H9 (cell line): ENCODE results near the gene SMIM12. TPM values are rescaled to one million over a fixed set of nuclear protein-coding genes. Genes with fewer than 3 reads are reported as not detected.

Source experiments
- DNase-seq: peaks from one replicate; pipeline ENCODE4 v3.0.0-alpha.2; 2017
- H2AFZ ChIP-seq: one replicate; pipeline ENCODE4 v1.6.1; 2013; ENCODE audit warnings: mild to moderate bottlenecking, low read length, control low read depth, moderate library complexity
- H2AK5ac ChIP-seq: 2 replicates; pipeline ENCODE4 v1.6.1; 2013; ENCODE audit warnings: low read length, control low read depth, mixed read lengths; ENCODE audit not compliant: insufficient read length
- H2BK120ac ChIP-seq: one replicate; pipeline ENCODE4 v1.6.1; 2013; ENCODE audit warnings: low read depth, mild to moderate bottlenecking, low read length, control low read depth, inconsistent platforms; ENCODE audit not compliant: poor library complexity, severe bottlenecking
- H2BK12ac ChIP-seq: 2 replicates; pipeline ENCODE4 v1.6.1; 2013; ENCODE audit warnings: low read length, control low read depth, mixed read lengths, low read depth; ENCODE audit not compliant: insufficient read length
- H2BK15ac ChIP-seq: 2 replicates; pipeline ENCODE4 v1.6.1; 2013; ENCODE audit warnings: low read depth, low read length, control low read depth
- H2BK20ac ChIP-seq: one replicate; pipeline ENCODE4 v1.6.1; 2013; ENCODE audit warnings: low read depth, mild to moderate bottlenecking, low read length, control low read depth, inconsistent platforms; ENCODE audit not compliant: poor library complexity, severe bottlenecking
- H2BK5ac ChIP-seq: 2 replicates; pipeline ENCODE4 v1.6.1; 2013; ENCODE audit warnings: low read length, control low read depth, mixed read lengths; ENCODE audit not compliant: insufficient read length
- H3K14ac ChIP-seq: 2 replicates; pipeline ENCODE4 v1.6.1; 2013; ENCODE audit warnings: low read length, control low read depth; ENCODE audit not compliant: insufficient read depth
- H3K18ac ChIP-seq: 2 replicates; pipeline ENCODE4 v1.6.1; 2013; ENCODE audit warnings: low read depth, mild to moderate bottlenecking, mixed read lengths, low read length, control low read depth; ENCODE audit not compliant: insufficient read length
- H3K23ac ChIP-seq: 2 replicates; pipeline ENCODE4 v1.6.1; 2013; ENCODE audit warnings: low read length, control low read depth, mixed read lengths, low read depth; ENCODE audit not compliant: insufficient read length
- H3K23me2 ChIP-seq: 2 replicates; pipeline ENCODE4 v1.6.1; 2013; ENCODE audit warnings: low read depth, mild to moderate bottlenecking, mixed read lengths, low read length, control low read depth; ENCODE audit not compliant: insufficient read length, poor library complexity, severe bottlenecking
- H3K27ac ChIP-seq: 2 replicates; pipeline ENCODE4 v1.5.1; 2013; ENCODE audit warnings: low read length, control low read depth, mixed read lengths, low read depth; ENCODE audit not compliant: insufficient read length
- H3K27me3 ChIP-seq: 2 replicates; pipeline ENCODE4 v1.6.1; 2013; ENCODE audit warnings: low read length, control low read depth, inconsistent platforms; ENCODE audit not compliant: insufficient read depth
- H3K4ac ChIP-seq: 2 replicates; pipeline ENCODE4 v1.6.1; 2013; ENCODE audit warnings: low read depth, mild to moderate bottlenecking, control low read depth, inconsistent platforms, low read length, moderate library complexity
- H3K4me1 ChIP-seq: 2 replicates; pipeline ENCODE4 v1.6.1; 2013; ENCODE audit warnings: low read length, control low read depth, inconsistent platforms; ENCODE audit not compliant: insufficient read depth
- H3K4me2 ChIP-seq: 2 replicates; pipeline ENCODE4 v1.6.1; 2013; ENCODE audit warnings: low read length, control low read depth, mixed read lengths; ENCODE audit not compliant: insufficient read length, insufficient read depth
- H3K56ac ChIP-seq: 2 replicates; pipeline ENCODE4 v1.6.1; 2013; ENCODE audit warnings: low read depth, mild to moderate bottlenecking, mixed read lengths, low read length, control low read depth; ENCODE audit not compliant: insufficient read length
- H3K79me1 ChIP-seq: 2 replicates; pipeline ENCODE4 v1.6.1; 2013; ENCODE audit warnings: low read depth, mild to moderate bottlenecking, moderate library complexity, low read length, control low read depth, inconsistent platforms; ENCODE audit not compliant: insufficient read depth, poor library complexity, severe bottlenecking
- H3K79me2 ChIP-seq: 2 replicates; pipeline ENCODE4 v1.6.1; 2013; ENCODE audit warnings: low read length, control low read depth, inconsistent platforms; ENCODE audit not compliant: insufficient read depth
- H3K9ac ChIP-seq: 2 replicates; pipeline ENCODE4 v1.6.1; 2013; ENCODE audit warnings: low read length, control low read depth, mixed read lengths; ENCODE audit not compliant: insufficient read length; ENCODE audit errors: extremely low read depth
- H3K9me3 ChIP-seq: one replicate; pipeline ENCODE4 v1.6.1; 2013; ENCODE audit warnings: low read depth, low read length, inconsistent platforms; ENCODE audit not compliant: control insufficient read depth
- H3T11ph ChIP-seq: one replicate; pipeline ENCODE4 v1.6.1; 2013; ENCODE audit warnings: mild to moderate bottlenecking, low read length, control low read depth, inconsistent platforms
- H4K20me1 ChIP-seq: one replicate; pipeline ENCODE4 v1.6.1; 2013; ENCODE audit not compliant: control insufficient read depth, insufficient read length, insufficient read depth
- H4K5ac ChIP-seq: 2 replicates; pipeline ENCODE4 v1.6.1; 2013; ENCODE audit warnings: low read depth, mild to moderate bottlenecking, mixed read lengths, low read length, control low read depth; ENCODE audit not compliant: insufficient read length
- H4K8ac ChIP-seq: replicated peaks from 2 replicates; pipeline ENCODE4 v1.6.1; 2013; ENCODE audit warnings: low read length, control low read depth, mixed read lengths, low read depth; ENCODE audit not compliant: insufficient read length
- H4K91ac ChIP-seq: 2 replicates; pipeline ENCODE4 v1.6.1; 2013; ENCODE audit warnings: low read depth, mild to moderate bottlenecking, moderate library complexity, mixed read lengths, low read length, control low read depth; ENCODE audit not compliant: insufficient read length
- H3K27ac Mint-ChIP-seq, 3 experiments: 2 replicates in 2 of 3; 3 replicates in 1 of 3; pipeline ENCODE4 v1.8.0; 2020 to 2021; ENCODE audit warnings: mixed read lengths in 3 of 3, mild to moderate bottlenecking in 1 of 3, moderate library complexity in 1 of 3
- H3K27me3 Mint-ChIP-seq: 2 replicates; pipeline ENCODE4 v1.8.0; 2021; ENCODE audit warnings: low read depth, mild to moderate bottlenecking, moderate library complexity, mixed read lengths
- H3K36me3 Mint-ChIP-seq, 3 experiments: 2 replicates in 2 of 3; 3 replicates in 1 of 3; pipeline ENCODE4 v1.8.0; 2020 to 2021; ENCODE audit warnings: low read depth in 3 of 3, mixed read lengths in 3 of 3; ENCODE audit not compliant: insufficient read depth in 1 of 3
- H3K4me1 Mint-ChIP-seq, 2 experiments: 2 replicates each; pipeline ENCODE4 v1.8.0; 2020; ENCODE audit warnings: mixed read lengths in 2 of 2
- H3K4me3 Mint-ChIP-seq, 2 experiments: 2 replicates in 1 of 2; 3 replicates in 1 of 2; pipeline ENCODE4 v1.8.0; 2020 to 2021; ENCODE audit warnings: mild to moderate bottlenecking in 2 of 2, mixed read lengths in 2 of 2, moderate library complexity in 1 of 2
- H3K9me3 Mint-ChIP-seq, 2 experiments: 2 replicates in 1 of 2; 3 replicates in 1 of 2; pipeline ENCODE4 v1.8.0; 2020; ENCODE audit warnings: mild to moderate bottlenecking in 2 of 2, mixed read lengths in 2 of 2, moderate library complexity in 1 of 2
- CTCF ChIP-seq: fragments of 200-600 bp; sonication (generic); conservative IDR thresholded peaks from 3 replicates; pipeline ENCODE4 v1.8.0; 2021; ENCODE audit warnings: antibody characterized with exemption, mild to moderate bottlenecking
- WGBS: extraction: QIAGEN DNeasy Blood & Tissue Kit; methylation state at CpG from one replicate; pipeline ENCODE4 v1.1.7; 2013; ENCODE audit warnings: missing lambda C conversion rate, low lambda C conversion rate, mixed read lengths; ENCODE audit not compliant: insufficient read length; ENCODE audit errors: extremely low coverage; 5-methylcytosine and 5-hydroxymethylcytosine counted together
- total RNA-seq: library from RNA; stranded (reverse); gene quantifications from 2 replicates; pipeline ENCODE4 v1.2.1, GENCODE V29; 2021

SMIM12 gene
- total RNA-seq, 1 experiment from 2014 or later: 40.9 TPM

DNA sequence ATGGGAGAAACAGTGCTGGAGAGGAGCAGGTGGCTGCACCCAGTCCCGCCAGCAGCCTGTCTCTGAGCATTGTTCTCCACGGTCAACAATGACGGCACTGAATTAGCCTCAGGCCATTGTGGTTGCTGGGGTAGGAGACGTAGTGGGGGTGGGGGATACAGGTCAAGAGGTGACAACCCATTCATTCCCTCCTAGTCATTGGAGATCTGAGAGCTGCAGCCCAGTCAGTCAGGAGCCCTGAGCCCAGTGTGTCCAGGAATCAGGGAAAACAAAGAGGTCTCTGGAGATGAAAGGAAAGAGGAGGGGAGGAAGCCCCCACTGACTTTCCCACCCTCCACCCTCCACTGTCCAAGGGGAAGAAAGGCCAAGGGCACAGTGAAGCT, 15.3 kb downstream of the SMIM12 start:
- no peak overlapping the region for H2BK5ac ChIP-seq
- peaks cover 41 to 48% of the 10 kb centered on the region in 2 experiments for H3K4me1 Mint-ChIP-seq
- no peaks in the 10 kb centered on the region; the same call in 1 of the 2 replicates for H3K27me3 Mint-ChIP-seq
- H3K14ac ChIP-seq: no peak overlapping the region
- H2BK20ac ChIP-seq: no peak overlapping the region
- no peaks in the 10 kb centered on the region for H3K23me2 ChIP-seq
- no CpG with 5 or more reads among the region's 4 CpGs for WGBS
- peak; percentile 70 for DNase-seq
- peaks cover 8% of the 10 kb centered on the region; the same call in 1 of the 2 replicates for H3K4me1 ChIP-seq
- no peaks in the 10 kb centered on the region for H3K9me3 Mint-ChIP-seq
- H2AK5ac ChIP-seq: no peak overlapping the region
- H3K4me2 ChIP-seq: no peak overlapping the region
- H3K56ac ChIP-seq: no peak overlapping the region
- no peak overlapping the region for H3K18ac ChIP-seq
- no peak overlapping the region for H4K8ac ChIP-seq
- H2BK15ac ChIP-seq: no peak overlapping the region
- peak overlapping the region in 1 of 3 experiments; percentile 61; a peak in 2 of 7 replicates for H3K27ac Mint-ChIP-seq
- no peaks in the 10 kb centered on the region for H4K20me1 ChIP-seq
- no peak overlapping the region for H3K27ac ChIP-seq
- H3K79me1 ChIP-seq: no peaks in the 10 kb centered on the region
- no peak overlapping the region for H3K4me3 Mint-ChIP-seq
- no peak overlapping the region for H3K23ac ChIP-seq
- no peak overlapping the region for H2BK120ac ChIP-seq
- H2AFZ ChIP-seq: no peak overlapping the region
- H3K9ac ChIP-seq: no peak overlapping the region
- H3K79me2 ChIP-seq: no peaks in the 10 kb centered on the region
- no peak overlapping the region for H3T11ph ChIP-seq
- no peak for TF ChIP-seq CTCF
- no peaks in the 10 kb centered on the region for H3K9me3 ChIP-seq
- no peak overlapping the region for H2BK12ac ChIP-seq
- H3K27me3 ChIP-seq: no peaks in the 10 kb centered on the region
- no peak overlapping the region for H3K4ac ChIP-seq
- H4K5ac ChIP-seq: no peak overlapping the region
- no peak overlapping the region for H4K91ac ChIP-seq
- peaks cover 1 to 2% (median 2%) of the 10 kb centered on the region in 3 experiments; a peak in 5 of 7 replicates for H3K36me3 Mint-ChIP-seq
